Fibroblast of skin of right biceps (primary cell): ENCODE data around the gene PRKRA.
"Not testable (repeated sequence)": the region's sequence is repeated elsewhere in the genome, so short reads cannot be mapped to it uniquely, and the experiment has no call there.

Experiments used
- DNase-seq: peaks from one replicate; pipeline ENCODE4 v3.0.0-alpha.2; 2013

The PRKRA gene

DNA sequence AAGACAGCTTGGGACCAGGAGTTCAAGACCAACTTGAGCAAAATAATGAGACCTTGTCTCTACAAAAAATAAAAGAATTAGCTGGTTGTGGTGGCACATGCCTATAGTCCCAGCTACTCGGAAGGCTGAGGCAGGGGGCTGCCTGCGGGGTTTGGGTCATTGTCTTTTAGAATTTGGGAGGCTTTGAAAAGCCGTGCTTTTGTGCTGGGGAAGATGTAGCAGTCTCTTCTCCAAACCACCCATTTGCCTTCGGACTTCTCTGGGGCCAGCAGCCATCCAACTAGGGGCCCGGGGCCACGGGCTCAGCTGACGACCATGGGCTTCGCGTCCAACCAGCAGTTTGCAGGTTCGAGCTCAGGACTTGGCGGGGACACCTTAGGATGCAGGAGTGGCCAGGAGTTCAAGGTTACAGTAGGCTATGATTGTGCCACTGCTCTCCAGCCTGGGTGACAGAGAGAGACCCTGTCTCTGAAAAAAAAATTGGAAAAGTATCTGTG lies 6.5 kb upstream of the PRKRA start:
- DNase-seq, result no peak

- peak; percentile 16 for DNase-seq
Observed at GRCh38 chr2:178455947-178456346, 5.0 kb upstream of the PRKRA start.

- DNase-seq, result no peak
Observed at GRCh38 chr2:178452870-178453269, 1.9 kb upstream of the PRKRA start.

DNA sequence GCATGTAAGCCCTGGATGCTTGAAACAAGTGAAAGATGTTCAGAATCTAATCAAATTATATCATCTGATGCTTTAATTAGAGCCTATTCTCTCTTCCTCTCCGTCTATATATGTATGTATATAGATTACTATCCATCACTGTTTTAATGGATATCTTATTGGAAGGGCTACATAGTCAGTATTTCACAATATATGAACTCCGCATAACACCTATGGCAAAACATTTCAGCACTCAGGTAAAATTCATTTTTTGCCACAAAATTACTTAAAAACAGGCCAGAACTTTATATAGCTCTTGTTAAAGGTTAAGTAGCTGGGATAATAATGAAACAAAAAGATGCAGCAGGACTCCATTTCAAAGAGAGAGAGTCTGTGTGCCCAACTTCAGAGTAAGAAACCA lies 1.4 kb upstream of the PRKRA start:
- no peak for DNase-seq

DNA sequence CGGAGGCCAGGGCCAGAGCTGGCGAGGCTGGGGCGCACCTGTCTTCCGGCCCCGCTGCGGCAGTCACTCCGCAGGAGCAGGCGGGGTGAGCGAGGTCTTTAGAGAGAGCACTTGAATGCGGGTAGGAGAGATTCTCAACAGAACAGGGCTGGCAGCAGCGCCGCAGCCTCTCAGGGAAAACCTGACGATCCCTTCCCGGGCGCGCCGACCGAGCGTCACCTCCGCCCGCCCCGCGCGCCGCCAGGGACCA lies 526 bp downstream of the PRKRA start:
- no peak for DNase-seq

GRCh38 chr2:178449700-178450523 lies 1.1 kb downstream of the PRKRA start:
- no peak for DNase-seq

DNA sequence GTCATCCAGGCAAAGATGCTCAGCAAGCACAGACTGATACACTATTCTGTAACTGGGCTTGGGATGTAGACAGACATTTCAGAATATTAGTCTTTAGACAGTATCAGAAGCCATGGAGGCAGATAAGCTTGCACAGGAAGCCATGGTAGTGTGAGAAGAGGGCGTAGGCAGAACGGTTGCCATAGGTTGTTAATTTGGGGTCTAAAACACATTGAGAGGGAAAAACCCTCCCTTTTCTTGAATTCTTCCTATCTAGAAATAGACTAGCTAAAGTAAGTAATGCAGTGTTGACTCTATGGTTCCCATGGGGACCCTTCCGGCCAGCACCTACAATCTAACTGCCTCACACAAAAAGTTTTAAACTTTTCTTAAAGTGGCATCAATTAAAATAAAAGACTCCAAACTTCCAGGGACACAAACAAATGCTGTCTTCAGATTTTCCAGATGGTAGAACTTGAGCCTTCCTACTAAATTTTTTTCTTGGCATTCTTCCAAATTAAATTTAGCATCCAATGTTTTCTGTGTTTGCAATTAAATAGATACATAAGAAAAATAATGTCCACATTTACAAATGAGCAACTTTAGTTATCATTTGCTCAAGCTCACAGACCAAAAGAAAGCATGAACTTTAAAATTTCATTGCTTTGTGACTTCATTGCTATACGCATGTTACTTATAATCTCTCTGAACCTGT lies 1.9 kb downstream of the PRKRA start:
- no peak for DNase-seq

- DNase-seq, result peak; percentile 66
Observed at GRCh38 chr2:178441426-178441825, 9.5 kb downstream of the PRKRA start.

GRCh38 chr2:178436662-178437061 lies 14.3 kb downstream of the PRKRA start:
- DNase-seq, result no peak

- no peak for DNase-seq
Observed at GRCh38 chr2:178429336-178429735, 21.6 kb downstream of the PRKRA start.

GRCh38 chr2:178428396-178428806 lies 22.6 kb downstream of the PRKRA start:
- DNase-seq, result no peak

GRCh38 chr2:178427458-178427857 lies 23.5 kb downstream of the PRKRA start:
- no peak for DNase-seq

DNA sequence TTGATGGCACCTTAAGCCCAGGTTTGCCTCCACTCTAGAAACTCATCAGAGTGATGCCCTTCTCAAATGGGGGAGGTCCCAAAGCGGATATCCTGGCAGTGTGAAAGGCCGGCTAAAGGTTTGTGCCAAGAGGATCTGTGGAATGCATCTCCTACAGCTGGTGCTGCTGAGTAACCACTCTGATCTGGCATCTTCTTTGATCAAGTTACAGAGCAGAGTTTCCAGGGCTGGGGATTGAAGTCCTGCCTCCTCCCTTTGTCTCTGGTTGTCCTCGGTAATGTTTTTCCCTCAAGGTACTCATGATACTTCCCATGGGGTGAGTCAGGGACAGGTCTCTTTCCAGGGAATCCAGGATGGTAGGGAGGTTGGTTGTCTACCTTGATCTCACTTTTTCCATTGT lies 24.6 kb downstream of the PRKRA start:
- no peak for DNase-seq

GRCh38 chr2:178425255-178425827 lies 25.6 kb downstream of the PRKRA start:
- no peak for DNase-seq

GRCh38 chr2:178423746-178424145 lies 27.2 kb downstream of the PRKRA start:
- DNase-seq, result not testable (repeated sequence)

DNA sequence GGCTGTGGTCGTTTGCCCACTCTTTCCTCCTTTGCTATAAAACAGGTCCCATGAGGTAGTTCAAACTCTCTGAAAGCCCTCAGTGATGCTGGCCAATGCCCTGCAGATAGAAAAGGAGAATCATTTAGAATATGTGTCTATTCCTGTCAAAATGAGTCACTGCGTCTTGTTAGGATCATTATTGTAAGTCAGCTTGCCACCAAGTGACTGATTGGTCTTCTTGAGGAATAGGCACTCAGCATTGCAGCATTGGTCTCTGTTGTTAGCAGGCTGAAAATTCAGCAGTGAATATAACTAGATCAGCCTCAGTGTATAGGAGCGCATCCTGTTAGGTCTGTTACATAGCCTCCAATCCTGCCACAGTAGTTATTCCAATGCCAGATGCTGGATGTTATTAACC lies 28.9 kb downstream of the PRKRA start:
- no peak for DNase-seq

GRCh38 chr2:178420463-178420999 lies 30.4 kb downstream of the PRKRA start:
- DNase-seq, result no peak

DNA sequence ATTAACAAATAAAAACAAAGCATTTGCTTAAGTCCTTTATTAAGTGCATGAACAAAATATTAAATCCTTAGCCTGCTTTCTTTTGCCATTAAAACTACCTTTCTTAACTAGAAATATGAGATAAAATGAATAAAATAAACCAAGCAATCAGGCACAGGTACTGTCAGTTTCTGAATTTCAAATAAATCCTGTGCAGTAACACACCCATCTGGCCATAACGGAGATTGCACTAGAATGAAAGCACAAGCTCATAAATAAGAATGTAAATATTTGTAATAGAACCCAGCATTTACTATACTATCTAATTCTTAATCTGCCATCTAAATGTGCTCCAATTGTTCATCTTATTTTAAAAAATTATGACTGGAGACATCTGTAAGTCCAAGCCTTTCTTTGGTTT lies 31.9 kb downstream of the PRKRA start:
- no peak for DNase-seq

DNA sequence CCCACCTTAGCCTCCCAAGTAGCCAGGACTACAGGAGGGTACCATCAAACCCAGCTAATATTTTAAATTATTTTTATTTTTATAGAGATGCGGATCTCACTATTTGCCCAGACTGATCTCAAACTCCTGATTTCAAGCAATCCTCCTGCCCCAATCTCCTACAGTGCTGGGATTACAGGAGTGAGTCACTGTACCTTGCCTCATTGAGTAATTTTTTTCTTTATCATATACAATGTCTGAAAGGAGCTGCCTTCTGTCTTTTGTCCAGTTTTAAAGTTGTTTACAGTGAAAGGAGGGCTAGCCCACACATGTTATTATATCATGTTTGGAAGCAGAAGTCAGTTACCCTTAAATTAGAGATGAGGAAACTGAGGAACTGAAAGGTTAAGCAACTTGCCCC lies 32.5 kb downstream of the PRKRA start:
- no peak for DNase-seq

DNA sequence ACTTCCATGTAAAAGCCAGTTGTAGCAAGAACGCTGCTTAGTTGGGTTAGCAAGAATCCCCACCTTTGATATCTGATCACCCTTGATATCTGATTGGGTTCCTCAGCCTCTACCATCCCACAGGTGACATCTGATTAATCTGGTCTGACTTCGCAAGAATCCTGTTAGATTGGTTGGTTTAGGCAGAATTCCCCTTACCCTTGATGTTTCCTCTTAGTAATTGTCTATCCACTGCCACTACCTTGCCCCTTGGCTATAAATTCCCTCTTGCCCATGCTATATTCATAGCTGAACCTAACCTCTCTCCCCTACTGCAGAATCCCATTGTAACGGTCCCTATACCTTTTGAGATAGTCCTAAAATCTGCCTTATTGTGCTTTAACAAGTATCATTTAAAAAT lies 33.1 kb downstream of the PRKRA start:
- DNase-seq, result no peak

DNA sequence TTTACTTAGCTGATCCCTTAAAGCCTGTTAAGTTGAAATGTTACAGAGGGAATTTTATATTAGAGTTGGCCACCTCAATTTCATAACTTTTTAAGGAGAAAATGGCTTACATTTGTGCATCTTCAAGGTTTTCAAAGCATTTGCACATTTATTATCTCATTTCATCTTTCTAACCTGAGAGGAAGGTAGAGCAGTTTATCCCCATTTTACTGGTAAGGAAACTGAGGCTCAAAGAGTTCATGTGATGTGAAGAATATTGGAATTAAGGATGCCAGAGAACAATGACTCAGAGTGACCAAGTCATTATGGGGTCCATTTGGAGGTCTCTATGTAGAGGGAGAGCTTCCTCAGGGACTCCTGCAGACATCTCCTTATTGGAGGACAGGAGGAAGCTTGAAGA lies 35.0 kb downstream of the PRKRA start:
- DNase-seq, result no peak

- peak; percentile 95 for DNase-seq
Observed at GRCh38 chr2:178414266-178415247, 36.4 kb downstream of the PRKRA start.
